Activated T-helper 1 cell treated with Interleukin-2 at 50 U/mL for 16 hours (primary cell): Measurements from ENCODE around the gene CRISP1.
"Not testable (repeated sequence)": the region's sequence is repeated elsewhere in the genome, so short reads cannot be mapped to it uniquely, and the experiment has no call there.

Experiments
- DNase-seq: peaks from one replicate; pipeline ENCODE4 v3.0.0-alpha.2; 2020; ENCODE audit warnings: low read depth

CRISP1 gene

DNA sequence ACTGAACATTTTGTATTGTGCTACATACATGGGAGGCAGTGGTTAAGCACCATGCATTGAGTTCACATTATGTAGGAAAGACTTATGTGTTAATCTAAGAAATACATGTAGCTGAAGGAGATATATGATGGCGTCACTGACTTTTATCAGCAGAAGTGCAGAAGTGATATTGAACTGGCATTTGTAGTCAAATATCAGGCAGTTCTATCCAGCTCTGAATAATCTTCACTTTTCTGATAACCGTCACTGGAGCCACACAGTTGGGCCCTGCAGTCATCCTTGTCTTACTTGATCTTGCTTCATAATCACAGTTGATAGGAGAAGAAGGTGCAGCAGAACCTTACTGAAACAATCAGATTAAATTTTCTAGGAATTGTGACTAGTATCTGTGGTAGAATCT lies 26.4 kb downstream of the CRISP1 start:
- no peak for DNase-seq

DNA sequence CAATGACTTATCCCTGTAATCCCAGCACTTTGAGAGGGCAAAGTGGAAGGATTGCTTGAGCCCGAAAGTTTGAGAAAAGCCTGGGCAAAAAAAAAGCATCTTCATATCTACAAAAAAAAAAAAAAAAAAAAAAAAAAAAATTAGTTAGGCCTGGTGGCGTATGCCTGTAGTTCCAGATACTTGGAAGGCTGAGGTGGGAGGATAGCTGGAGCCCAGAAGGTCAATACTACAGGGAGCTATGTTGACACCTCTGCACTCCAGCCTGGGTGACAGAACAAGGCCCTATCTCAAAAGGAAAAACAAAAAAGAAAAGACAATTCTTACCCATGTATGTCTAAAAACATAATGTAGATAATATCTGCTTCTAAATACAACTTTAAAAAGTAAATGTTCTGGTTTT lies 27.2 kb downstream of the CRISP1 start:
- no peak for DNase-seq

DNA sequence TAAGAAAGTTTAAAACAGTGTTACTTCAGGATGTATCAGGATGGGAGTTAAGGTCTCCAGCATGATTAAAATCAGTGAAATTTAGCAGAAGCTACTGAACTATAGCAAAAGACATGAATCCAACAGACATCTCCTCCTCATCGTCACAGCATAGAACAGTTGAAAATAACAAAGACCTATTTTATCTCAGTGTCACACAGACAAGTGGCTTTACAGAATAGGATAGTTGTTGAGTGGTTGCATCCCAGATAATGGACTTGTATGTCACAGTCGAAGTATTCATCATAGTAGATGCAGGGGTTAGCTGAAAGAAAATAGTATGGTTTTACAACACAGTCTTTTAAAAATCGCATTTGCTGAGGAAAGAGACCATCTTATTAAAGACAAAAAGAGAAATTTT lies 31.2 kb downstream of the CRISP1 start:
- DNase-seq: no peak

DNA sequence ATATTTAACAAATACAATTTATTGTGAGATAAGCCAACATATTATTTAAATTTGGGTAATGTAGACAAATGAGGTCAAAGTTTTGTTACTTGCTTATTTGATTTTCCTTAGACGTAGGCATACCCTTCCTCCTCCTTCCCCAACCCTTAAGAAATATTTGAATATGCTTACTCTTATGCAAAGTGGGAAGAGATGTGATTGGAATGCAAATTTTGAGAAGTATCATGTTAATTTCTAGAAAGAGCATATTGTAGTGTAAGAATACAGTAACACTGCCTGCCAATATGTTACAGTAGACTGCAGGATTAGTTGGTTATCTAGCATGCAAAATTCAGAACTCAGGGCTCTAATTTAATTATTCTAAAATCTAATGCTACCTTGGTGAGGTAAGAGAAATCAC lies 32.9 kb downstream of the CRISP1 start:
- DNase-seq: no peak

DNA sequence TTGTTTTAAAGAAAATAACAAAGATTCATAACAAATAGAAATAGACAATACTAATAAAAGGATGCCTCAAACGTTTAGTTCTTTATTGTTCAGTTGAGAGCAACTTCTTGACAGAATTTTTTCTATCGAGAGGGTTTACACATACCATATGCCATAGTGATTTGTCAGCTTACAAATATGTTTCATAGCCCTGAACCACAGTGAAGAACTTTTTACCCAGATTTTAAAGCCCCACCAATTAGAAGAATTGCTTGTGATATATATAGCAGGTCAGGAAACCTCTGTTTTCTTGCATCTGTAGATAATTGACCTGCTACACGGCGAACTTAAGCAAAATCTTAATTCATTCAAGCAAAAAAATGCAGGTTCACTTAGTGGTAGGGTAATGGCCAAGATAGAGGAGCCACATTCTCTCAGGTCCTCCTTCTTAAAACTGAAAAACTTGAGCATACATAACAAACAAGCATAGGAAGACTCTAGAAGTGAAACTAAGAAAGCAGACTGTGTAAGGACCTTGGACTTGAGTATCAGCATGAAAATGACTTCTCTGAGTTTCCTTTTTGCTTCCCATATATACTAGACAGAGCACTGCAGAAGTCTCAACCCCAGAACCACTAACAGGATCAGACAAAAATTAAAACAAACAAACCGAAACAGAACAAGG lies 39.5 kb downstream of the CRISP1 start:
- no peak for DNase-seq

DNA sequence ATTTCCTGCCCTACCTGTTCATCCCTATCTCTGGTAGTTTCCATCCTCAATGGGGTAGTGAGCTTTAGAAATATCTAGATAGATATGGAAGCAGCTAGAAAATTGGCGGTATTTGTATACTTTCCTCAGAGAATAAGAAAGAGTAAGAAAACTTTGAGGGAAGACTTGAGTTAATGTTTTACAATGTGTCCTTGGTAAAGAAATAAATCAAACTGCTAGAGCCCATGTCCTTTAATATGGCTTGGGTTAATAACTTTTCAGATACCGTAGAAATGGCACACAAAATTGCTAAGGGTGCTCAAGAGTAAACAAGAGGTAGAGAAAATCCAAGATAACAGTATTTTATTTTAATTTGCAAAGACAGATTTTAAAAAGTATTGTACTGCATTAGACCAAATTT lies 51.2 kb downstream of the CRISP1 start:
- no peak for DNase-seq

DNA sequence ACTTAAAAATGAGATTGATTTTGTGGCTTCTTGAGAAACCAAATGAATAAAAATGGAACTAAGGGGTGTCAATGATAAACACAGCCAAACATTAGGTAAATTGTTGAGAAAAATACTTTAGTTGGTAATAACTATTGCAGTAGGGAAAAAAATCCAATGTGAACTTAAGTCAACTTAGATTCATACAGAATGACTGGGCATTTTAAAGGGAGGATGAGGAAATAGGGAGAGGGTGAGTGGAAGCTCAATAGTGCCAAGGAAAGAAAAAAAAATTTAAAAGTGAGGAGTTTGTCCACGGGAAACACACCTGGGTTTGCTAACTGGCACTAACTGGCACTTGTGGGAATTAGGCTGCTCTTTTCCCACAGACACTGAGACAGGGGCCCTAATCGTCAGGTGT lies 53.1 kb downstream of the CRISP1 start:
- DNase-seq: no peak

DNA sequence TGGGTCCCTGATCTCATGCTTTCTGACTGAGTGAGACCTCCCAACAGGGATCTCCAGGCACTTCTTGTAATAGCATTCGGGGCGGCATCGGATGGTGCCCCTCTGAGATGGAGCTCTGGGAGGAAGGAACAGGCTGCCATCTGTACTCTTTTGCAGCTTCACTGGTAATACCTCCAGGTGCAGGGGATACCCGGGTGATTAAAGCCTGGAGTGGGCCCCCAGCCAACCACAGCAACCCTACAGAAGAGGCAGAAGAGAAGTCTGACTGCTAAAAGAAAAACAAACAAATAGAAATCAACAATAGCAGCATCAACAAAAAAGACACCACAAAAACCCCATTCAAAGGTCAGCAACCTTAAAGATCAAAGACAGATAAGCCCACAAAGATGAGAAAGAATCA lies 60.2 kb downstream of the CRISP1 start:
- no peak for DNase-seq

DNA sequence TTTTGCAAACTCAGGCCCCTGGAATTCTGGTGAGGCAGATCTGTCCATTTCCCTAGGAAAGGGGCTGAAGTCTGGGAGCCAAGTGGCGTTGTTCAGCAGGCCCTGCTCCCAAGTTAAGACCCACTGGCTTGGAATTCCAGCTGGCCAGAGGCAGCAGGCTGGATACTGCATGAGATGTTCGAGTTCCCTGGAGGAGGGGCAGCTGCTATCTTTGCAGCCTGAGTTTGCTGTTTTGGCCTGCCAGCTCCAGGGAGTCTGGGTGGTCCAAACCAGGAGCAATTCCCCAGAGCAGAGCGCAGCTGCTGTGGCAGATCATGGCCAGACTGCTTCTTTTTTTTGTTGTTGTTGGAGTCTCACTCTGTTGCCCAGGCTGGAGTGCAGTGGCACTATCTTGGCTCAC lies 61.1 kb downstream of the CRISP1 start:
- no peak for DNase-seq

DNA sequence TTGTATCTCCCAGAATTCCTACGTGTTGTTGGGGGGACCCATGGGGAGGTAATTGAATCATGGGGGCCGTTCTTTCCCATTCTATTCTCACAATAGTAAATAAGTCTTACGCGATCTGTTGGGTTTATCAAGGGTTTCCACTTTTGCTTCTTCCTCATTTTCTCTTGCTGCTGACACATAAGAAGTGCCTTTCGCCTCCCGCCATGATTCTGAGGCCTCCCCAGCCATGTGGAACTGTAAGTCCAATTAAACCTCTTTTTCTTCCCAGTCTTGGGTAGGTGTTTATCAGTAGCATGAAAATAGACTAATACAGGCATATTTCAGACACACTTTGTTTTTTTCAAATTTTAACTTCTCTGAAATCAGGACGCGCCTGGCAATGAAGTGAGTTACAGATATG lies 64.8 kb downstream of the CRISP1 start:
- DNase-seq: no peak

DNA sequence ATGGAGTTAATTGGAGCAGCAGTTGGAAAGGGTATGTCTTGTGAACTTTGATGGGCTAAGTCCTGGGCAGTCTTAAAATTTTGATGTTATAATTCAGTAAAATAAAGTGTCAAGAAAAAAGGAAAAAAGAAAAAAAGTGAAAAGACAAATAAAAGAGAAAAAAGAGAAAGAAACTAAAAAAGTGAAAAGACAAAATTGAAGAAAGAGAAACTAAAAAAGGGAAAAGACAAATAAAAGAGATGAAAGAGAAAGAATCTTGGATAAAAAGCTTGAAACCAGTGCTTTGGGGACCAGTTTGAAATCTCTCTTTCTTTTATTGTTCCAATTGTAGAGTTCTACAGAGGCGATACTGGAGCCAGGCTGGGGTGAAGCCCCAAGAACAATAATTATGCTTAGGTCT lies 67.2 kb downstream of the CRISP1 start:
- DNase-seq: no peak

DNA sequence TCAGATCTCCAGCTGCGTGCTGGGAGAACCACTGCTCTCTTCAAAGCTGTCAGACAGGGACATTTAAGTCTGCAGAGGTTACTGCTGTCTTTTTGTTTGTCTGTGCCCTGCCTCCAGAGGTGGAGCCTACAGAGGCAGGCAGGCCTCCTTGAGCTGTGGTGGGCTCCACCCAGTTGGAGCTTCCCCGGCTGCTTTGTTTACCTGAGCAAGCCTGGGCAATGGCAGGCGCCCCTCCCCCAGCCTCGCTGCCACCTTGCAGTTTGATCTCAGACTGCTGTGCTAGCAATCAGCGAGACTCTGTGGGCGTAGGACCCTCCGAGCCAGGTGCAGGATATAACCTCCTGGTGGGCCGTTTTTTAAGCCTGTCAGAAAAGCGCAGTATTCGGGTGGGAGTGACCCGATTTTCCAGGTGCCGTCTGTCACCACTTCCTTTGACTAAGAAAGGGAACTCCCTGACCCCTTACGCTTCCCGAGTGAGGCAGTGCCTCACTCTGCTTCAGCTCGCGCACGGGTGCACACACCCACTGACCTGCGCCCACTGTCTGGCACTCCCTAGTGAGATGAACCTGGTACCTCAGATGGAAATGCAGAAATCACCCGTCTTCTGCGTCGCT lies 69.4 kb downstream of the CRISP1 start:
- not testable (repeated sequence) for DNase-seq

DNA sequence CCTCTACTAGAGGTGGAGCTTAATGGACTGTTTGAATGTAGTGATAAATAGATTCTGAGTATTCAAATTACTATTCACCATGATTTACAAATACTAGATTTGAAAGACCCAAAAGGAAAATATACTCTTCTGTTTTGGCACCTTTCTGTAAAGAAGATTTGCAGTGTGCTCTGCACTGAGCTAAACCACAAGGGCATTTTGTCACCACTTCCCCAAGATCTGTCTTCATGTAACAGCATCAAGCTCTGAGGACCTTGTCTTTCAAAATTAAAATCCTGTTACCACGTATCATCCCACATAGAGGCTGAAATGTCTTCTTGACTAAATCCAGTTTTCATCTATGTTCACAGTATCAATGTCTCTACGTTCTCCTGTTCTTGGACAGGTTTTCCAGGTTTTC lies 76.0 kb downstream of the CRISP1 start:
- no peak for DNase-seq

DNA sequence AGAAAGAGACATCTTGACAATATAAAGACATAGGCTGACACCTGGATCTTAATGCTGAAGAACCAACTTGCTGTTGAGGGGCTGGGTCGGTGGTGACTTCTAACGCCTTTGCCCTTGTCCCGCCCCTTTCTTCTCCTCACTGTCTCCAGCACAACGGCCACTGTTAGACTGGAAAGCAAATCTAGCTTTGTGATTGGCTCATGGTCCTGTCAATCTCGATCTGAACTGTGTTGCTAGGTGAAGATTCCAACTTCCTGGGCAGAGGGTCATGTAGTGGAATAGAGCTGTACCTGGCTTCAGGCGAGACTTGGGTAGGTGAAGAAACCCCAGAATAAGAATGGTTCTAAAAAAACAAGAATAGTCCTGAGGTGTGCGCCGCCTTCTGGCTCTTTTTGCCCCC lies 79.2 kb downstream of the CRISP1 start, which contains the start of gene PGK2:
Gene PGK2, minus strand, starts transcription at position 110 of the 400 bp plus-strand sequence. Its CDS starts 98 bp downstream, at position 12.
- DNase-seq: no peak

DNA sequence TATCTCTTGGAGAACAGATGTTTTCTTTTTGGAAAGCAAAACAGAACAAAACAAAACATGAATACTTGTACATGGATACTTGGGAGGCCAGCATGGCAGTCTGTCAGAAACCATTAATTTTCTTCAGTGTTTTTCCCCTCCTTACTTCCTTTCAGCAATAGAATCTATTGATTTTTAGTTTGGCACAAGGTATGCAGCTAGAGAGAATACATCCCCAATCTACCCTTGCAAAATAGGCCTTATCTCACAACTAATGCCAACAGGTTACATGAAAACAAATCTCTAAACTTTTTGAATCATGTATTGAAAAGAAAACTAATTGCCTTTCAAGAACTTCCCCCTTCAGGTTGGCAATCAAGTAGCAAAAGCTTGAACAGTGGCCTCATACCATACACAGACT lies 82.1 kb downstream of the CRISP1 start:
- DNase-seq: no peak
